LNCAP (cell line): ENCODE measurements around the gene A1BG.

Experiments
- TF ChIP-seq, protein P1 (sequence below): fragments of 450-650 bp; IDR thresholded peaks from 2 replicates; pipeline ENCODE4 v1.5.1; 2017; ENCODE audit warnings: mild to moderate bottlenecking

The A1BG gene

DNA sequence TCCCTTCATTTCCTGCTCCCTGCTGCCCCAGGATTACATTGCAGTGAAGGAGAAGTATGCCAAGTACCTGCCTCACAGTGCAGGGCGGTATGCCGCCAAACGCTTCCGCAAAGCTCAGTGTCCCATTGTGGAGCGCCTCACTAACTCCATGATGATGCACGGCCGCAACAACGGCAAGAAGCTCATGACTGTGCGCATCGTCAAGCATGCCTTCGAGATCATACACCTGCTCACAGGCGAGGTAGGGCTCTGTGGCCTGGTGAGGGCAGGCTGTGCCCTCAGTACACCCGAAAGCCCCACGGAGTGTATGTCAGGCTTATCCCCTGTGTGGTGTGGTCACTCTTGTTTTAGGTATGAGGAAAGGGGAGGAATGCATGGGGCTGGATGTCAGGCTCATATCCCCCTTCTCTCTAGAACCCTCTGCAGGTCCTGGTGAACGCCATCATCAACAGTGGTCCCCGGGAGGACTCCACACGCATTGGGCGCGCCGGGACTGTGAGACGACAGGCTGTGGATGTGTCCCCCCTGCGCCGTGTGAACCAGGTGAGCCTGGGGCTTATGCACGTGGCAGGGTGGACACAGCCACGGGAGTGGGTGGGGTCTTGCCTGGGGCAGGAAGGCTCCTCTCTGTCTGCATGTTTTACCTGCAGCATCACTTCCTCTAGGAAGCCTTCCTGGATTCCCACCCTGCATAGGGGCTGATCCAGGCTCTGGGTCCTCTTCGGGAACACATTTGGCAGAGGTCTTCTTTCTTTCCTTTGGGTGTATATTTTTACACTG, 39.8 kb upstream of the A1BG start:
- TF ChIP-seq, protein P1, sequence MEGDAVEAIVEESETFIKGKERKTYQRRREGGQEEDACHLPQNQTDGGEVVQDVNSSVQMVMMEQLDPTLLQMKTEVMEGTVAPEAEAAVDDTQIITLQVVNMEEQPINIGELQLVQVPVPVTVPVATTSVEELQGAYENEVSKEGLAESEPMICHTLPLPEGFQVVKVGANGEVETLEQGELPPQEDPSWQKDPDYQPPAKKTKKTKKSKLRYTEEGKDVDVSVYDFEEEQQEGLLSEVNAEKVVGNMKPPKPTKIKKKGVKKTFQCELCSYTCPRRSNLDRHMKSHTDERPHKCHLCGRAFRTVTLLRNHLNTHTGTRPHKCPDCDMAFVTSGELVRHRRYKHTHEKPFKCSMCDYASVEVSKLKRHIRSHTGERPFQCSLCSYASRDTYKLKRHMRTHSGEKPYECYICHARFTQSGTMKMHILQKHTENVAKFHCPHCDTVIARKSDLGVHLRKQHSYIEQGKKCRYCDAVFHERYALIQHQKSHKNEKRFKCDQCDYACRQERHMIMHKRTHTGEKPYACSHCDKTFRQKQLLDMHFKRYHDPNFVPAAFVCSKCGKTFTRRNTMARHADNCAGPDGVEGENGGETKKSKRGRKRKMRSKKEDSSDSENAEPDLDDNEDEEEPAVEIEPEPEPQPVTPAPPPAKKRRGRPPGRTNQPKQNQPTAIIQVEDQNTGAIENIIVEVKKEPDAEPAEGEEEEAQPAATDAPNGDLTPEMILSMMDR = no peak

DNA sequence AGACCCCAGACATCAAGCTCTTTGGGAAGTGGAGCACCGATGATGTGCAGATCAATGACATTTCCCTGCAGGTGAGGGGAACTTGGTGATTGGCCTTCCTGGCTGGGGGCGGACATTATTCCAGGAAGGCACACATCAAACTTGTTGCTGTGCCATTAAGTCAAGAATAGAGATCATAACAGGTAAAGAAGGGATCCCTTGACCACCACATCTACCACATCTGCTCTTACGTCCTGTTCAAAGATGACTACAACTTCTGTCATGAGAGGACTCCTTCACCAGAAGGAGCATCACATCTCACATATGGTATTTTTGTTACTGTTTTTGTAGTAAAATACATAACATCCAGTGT, 34.9 kb upstream of the A1BG start:
- TF ChIP-seq, protein P1 = no peak

DNA sequence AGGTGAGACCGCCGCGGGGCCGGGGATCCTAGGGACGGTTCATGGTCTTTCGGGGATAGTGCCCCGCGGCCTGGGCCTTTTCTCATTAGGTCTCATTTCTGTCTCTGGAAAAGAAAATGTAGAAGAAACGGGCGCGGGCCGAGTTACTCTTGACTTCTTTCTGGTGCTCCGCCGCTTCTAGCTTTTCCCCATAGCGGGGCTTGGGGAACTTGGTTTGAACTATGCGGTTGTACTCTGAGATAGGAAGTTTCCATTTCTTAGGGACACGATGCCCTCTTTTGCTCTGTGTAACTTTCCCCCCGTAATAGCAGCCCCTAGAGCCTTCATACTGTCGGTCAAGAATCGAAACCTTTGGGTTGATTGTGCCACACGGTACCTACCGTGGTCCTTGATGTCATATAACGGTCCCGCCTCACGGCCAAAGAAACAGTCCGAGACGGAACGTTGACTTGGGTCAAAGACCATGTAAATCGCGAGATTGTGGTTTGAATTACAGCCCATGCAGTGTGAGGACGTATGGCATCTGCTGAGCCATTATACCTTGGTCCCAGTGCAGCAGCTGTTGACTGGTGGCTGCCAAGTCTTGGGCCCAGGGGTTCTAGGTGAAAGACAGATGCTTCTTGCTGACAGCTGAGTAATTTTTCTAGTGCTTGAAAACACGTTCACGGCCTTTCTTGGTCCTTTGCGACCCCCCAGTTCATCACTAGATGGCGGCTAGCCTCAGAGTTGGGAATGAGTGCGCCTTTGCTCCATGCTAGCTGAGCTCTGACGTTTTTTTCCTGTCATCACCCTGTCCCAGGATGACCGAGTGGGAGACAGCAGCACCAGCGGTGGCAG, 34.3 kb upstream of the A1BG start:
- TF ChIP-seq, protein P1 = no peak

DNA sequence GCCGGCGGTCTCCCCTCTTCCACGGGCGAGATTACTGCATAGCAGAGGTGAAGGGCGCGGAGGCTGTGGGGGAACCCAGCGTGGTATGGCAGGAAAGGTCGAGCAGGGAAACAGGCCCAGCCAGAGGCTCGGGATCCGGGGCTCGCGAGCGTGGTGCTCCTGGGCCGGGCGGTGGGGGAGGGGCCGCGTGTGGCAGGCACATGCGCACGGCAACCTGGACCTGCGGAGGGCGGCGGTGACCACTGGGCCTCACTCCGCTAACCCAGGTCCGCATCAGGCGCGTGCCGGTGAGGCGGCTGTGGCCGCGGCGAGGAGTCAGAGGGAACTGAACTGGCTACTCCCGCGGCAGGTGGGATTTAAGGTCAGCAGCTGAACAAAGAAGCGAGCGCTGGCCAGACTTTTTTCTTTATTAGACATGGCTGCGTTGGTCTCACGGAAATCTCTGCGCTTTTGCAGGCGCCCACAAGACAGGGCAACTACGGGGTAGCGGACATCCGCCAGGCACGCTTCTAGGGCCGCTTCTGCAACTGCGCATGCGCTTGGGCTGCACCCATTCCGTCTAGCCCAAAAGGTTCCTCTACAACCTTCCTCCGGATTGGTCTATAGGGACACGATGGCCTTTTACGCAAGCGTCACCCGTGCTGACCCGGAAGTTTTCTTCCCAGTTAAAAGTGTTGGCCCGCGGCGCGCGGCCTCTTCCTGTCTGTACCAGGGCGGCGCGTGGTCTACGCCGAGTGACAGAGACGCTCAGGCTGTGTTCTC, 33.5 kb upstream of the A1BG start, which contains the start of gene RPS5:
TSS of gene RPS5 (plus strand) at position 694 of the 762 bp plus-strand sequence. CDS start 869 bp downstream, outside the sequence.
- TF ChIP-seq, protein P1 = no peak

DNA sequence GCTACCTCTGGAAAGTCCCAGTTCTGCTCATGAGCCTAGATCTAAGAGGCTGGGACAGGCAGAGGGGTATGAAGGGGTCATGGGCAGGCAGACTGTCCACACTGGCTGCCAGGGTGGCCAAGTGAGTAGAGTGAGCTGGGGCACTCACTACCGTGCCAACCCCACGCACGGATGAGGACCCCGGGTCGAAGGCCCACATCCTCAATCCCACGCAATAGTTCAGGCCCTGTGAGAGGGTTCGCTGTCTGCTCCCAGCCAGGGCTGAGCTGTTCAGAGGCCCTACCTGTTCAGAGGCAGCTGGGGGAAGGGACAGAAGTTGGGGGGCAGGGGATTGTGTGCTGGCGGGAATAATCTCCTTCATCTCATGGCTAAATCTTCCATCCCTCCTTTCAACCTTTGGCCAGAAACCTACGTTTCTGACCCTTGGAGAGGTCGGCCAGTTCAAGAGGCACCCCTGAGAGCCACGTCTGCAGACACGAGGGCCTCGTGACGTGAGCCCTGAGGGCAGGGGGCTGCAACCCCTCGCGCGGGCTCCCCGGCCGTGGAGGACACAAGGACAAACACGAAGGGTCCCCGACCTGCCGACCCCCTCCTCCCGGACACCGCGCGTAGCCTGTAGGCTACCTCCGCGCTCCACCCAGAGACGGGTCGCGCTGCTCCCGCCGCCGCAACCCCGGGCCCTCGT, 32.7 kb upstream of the A1BG start:
- TF ChIP-seq, protein P1 = no peak

DNA sequence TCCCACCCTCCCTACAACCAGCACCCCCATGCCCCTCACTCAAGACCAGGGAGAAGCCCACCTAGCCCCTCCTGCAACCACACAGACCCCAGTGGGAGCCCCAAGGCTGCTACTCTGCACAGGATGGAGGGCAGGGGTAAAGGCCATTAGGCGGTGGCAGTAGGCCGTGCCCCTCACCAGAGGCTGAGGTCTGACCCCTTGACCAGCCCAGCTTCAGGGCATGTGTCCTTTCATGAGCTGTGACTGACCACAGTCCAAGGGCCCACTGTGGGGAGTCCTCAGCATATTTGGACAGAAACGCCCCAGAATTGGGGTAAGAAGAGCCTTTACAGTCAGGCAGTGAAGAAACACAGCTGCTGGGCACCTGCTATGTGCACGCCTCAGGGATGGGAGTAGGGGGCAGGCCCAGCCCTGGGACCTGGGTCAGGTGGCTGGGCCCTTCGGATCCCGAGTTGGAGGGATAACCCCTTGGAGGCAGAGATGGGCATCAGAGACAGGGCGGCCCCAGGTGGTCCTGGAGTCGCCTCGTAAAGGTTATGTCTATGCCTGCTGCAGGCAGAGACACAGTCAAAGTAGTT, 32.1 kb upstream of the A1BG start:
- TF ChIP-seq, protein P1 = no peak
